SK-N-SH treated with all-trans-retinoic acid at 6 μM for 48 hours (cell line): ENCODE results near the gene TRAPPC3.

ENCODE experiments used
- ATAC-seq: fragments of 200-7000 bp; cut with Tn5 transposase; 3 replicates; pipeline ENCODE4 v1.9.1; 2020; ENCODE audit warnings: mild to moderate bottlenecking, moderate library complexity
- ARNTL ChIP-seq: fragments of 450-650 bp; formaldehyde crosslinking; IDR thresholded peaks from 2 replicates; pipeline ENCODE4 v1.5.0; 2020; ENCODE audit warnings: low read depth, mild to moderate bottlenecking, moderate library complexity, borderline replicate concordance
- BACH2 ChIP-seq: fragments of 250-450 bp; sonication (Bioruptor Pico); IDR thresholded peaks from 2 replicates; pipeline ENCODE4 v1.9.0; 2021; ENCODE audit warnings: mild to moderate bottlenecking, borderline replicate concordance
- CREB5 ChIP-seq: fragments of 250-450 bp; sonication (Bioruptor Pico); IDR thresholded peaks from 2 replicates; pipeline ENCODE4 v1.5.1; 2020; ENCODE audit warnings: low read depth, mild to moderate bottlenecking, moderate library complexity
- ESRRG ChIP-seq: fragments of 250-450 bp; sonication (Bioruptor Pico); IDR thresholded peaks from 2 replicates; pipeline ENCODE4 v1.6.1; 2021; ENCODE audit warnings: mild to moderate bottlenecking
- OSR1 ChIP-seq: fragments of 250-450 bp; sonication (Bioruptor Pico); IDR thresholded peaks from 2 replicates; pipeline ENCODE4 v1.8.0; 2022; ENCODE audit warnings: moderate library complexity, mild to moderate bottlenecking, inconsistent platforms
- PATZ1 ChIP-seq: fragments of 250-450 bp; sonication (Bioruptor Pico); IDR thresholded peaks from 2 replicates; pipeline ENCODE4 v1.8.0; 2020; ENCODE audit warnings: mild to moderate bottlenecking, moderate library complexity, borderline replicate concordance
- PPARA ChIP-seq: fragments of 250-450 bp; sonication (Bioruptor Pico); IDR thresholded peaks from 2 replicates; pipeline ENCODE4 v1.5.0; 2020; ENCODE audit warnings: mild to moderate bottlenecking, borderline replicate concordance
- RARB ChIP-seq: fragments of 250-450 bp; sonication (Bioruptor Pico); IDR thresholded peaks from 2 replicates; pipeline ENCODE4 v1.8.0; 2021; ENCODE audit warnings: mild to moderate bottlenecking, moderate library complexity
- SNAI2 ChIP-seq: fragments of 250-450 bp; sonication (Bioruptor Pico); IDR thresholded peaks from 2 replicates; pipeline ENCODE4 v1.5.0; 2020; ENCODE audit warnings: mild to moderate bottlenecking, moderate library complexity
- TCF4 ChIP-seq: fragments of 250-450 bp; sonication (Bioruptor Pico); IDR thresholded peaks from 2 replicates; pipeline ENCODE4 v1.8.0; 2021; ENCODE audit warnings: mild to moderate bottlenecking, moderate library complexity, borderline replicate concordance
- TOX ChIP-seq: fragments of 250-450 bp; sonication (Bioruptor Pico); IDR thresholded peaks from 2 replicates; pipeline ENCODE4 v1.8.0; 2021; ENCODE audit warnings: mild to moderate bottlenecking, moderate library complexity, borderline replicate concordance
- TSHZ2 ChIP-seq: fragments of 250-450 bp; sonication (Bioruptor Pico); IDR thresholded peaks from 2 replicates; pipeline ENCODE4 v1.5.0; 2020; ENCODE audit warnings: mild to moderate bottlenecking, moderate library complexity
- ZC3H10 ChIP-seq: fragments of 250-450 bp; sonication (Bioruptor Pico); IDR thresholded peaks from 2 replicates; pipeline ENCODE4 v1.5.1; 2021; ENCODE audit warnings: mild to moderate bottlenecking, moderate library complexity
- ZFP3 ChIP-seq: fragments of 250-450 bp; sonication (Bioruptor Pico); IDR thresholded peaks from 2 replicates; pipeline ENCODE4 v1.5.0; 2020; ENCODE audit warnings: mild to moderate bottlenecking, moderate library complexity
- ZFP30 ChIP-seq: fragments of 450-650 bp; formaldehyde crosslinking; IDR thresholded peaks from 2 replicates; pipeline ENCODE4 v1.5.0; 2022; ENCODE audit warnings: mild to moderate bottlenecking, moderate library complexity
- ZNF70 ChIP-seq: fragments of 450-650 bp; formaldehyde crosslinking; IDR thresholded peaks from 2 replicates; pipeline ENCODE4 v1.5.0; 2020; ENCODE audit warnings: mild to moderate bottlenecking, moderate library complexity
- TF ChIP-seq, protein P1 (sequence below): fragments of 250-450 bp; sonication (Bioruptor Pico); IDR thresholded peaks from 2 replicates; pipeline ENCODE4 v1.8.0; 2021; ENCODE audit warnings: low read depth, mild to moderate bottlenecking, moderate library complexity, borderline replicate concordance
- TF ChIP-seq, protein P2 (sequence below): fragments of 250-450 bp; sonication (Bioruptor Pico); IDR thresholded peaks from 2 replicates; pipeline ENCODE4 v1.5.1; 2021; ENCODE audit warnings: mild to moderate bottlenecking, moderate library complexity

TRAPPC3 gene

DNA sequence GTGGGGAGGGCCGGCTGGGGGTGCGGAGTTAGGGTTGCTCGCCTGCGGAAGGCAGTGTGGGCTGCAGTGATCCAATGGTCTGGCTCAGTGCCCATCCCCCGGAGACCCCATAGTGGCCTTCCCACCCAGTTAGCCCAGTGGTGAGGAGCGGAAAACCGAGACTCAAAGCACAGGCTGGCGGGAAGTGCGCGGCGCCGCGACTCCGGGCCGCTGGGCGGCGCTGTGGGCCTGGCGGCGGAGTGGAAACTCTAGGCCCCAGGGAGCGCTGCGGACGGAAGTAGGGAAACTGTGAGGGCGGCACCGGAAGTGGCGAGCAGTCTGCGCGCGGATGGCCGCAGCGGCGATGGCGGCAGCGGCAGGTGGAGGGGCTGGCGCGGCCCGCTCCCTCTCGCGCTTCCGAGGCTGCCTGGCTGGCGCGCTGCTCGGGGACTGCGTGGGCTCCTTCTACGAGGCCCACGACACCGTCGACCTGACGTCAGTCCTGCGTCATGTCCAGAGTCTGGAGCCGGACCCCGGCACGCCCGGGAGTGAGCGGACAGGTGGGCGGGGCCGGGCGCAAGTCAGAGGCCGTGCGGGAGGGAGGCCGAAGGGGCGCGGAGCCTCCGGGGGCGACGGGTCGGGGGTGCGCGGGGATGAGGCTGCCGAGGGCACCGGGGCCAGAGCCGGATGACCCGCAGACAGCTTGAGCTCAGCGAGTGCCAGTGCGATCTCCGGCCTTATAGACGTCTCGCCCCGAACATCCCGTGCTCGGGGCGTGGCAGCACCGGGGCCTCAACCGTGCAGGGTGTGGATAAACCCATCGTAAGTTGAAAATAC, 60.5 kb downstream of the TRAPPC3 start, which contains the start of gene ADPRS:
TSS of gene ADPRS (plus strand) at position 316 of the 816 bp plus-strand sequence. CDS start at position 329, 13 bp downstream.
- ATAC-seq, result peak; percentile 87
- peak; percentile 46; the same call in 1 of the 2 replicates for TF ChIP-seq TSHZ2 (CRISPR knock-in tag)
- TF ChIP-seq OSR1 (CRISPR knock-in tag), result no peak

DNA sequence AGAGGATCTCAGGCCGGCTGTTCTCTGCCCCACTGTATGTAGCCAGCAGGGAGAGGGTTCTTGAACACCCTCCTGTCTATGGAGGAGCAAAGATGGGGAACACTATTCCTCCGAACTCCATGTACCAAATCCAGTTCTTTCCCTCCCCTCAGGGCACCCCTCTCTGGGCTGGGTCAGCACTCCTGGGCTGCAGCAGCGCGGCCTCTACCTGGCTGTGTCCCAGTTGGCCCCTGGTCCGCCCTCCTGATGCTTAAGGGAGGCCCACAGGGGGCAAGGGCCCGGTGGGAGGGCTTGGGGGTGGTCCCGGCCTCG, 61.1 kb downstream of the TRAPPC3 start:
- ATAC-seq, result 0 out of 3 replicates have a peak, but pooled peaks have one; percentile 0

More for the DNA sequence above, 61.1 kb downstream of the TRAPPC3 start:
- no peak for TF ChIP-seq TOX
- no peak for TF ChIP-seq SNAI2 (CRISPR knock-in tag)
- TF ChIP-seq ZNF70, result no peak
- no peak for TF ChIP-seq CREB5 (CRISPR knock-in tag)
- no peak for TF ChIP-seq ZC3H10 (CRISPR knock-in tag)
- TF ChIP-seq ZFP3 (CRISPR knock-in tag), result no peak
- no peak for TF ChIP-seq ARNTL
- TF ChIP-seq ESRRG (CRISPR knock-in tag), result no peak
- no peak for TF ChIP-seq TCF4 (CRISPR knock-in tag)
- no peak for TF ChIP-seq BACH2 (CRISPR knock-in tag)
- TF ChIP-seq, protein P1, sequence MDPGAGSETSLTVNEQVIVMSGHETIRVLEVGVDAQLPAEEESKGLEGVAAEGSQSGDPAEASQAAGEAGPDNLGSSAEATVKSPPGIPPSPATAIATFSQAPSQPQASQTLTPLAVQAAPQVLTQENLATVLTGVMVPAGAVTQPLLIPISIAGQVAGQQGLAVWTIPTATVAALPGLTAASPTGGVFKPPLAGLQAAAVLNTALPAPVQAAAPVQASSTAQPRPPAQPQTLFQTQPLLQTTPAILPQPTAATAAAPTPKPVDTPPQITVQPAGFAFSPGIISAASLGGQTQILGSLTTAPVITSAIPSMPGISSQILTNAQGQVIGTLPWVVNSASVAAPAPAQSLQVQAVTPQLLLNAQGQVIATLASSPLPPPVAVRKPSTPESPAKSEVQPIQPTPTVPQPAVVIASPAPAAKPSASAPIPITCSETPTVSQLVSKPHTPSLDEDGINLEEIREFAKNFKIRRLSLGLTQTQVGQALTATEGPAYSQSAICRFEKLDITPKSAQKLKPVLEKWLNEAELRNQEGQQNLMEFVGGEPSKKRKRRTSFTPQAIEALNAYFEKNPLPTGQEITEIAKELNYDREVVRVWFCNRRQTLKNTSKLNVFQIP, result no peak
- no peak for TF ChIP-seq TSHZ2 (CRISPR knock-in tag)
- no peak for TF ChIP-seq PPARA (CRISPR knock-in tag)
- TF ChIP-seq RARB (CRISPR knock-in tag), result no peak
- no peak for TF ChIP-seq ZFP30 (CRISPR knock-in tag)
- TF ChIP-seq, protein P2, sequence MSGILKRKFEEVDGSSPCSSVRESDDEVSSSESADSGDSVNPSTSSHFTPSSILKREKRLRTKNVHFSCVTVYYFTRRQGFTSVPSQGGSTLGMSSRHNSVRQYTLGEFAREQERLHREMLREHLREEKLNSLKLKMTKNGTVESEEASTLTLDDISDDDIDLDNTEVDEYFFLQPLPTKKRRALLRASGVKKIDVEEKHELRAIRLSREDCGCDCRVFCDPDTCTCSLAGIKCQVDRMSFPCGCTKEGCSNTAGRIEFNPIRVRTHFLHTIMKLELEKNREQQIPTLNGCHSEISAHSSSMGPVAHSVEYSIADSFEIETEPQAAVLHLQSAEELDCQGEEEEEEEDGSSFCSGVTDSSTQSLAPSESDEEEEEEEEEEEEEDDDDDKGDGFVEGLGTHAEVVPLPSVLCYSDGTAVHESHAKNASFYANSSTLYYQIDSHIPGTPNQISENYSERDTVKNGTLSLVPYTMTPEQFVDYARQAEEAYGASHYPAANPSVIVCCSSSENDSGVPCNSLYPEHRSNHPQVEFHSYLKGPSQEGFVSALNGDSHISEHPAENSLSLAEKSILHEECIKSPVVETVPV (CRISPR knock-in tag), result no peak
- TF ChIP-seq PATZ1 (CRISPR knock-in tag), result no peak
